H1 (cell line): Measurements from ENCODE around the gene IGLON5. TPM values are rescaled to one million over a fixed set of nuclear protein-coding genes. Genes with fewer than 3 reads are reported as not detected.

ENCODE experiments used
- CTCF ChIA-PET: fragments of 300-600 bp; sonication (Branson Sonifier 250); formaldehyde crosslinking; loops from one replicate; lab custom pipeline; 2021; ENCODE audit not compliant: partially characterized antibody; lab: Charles Lee
- POLR2A ChIA-PET: fragments of 300-600 bp; sonication (Branson Sonifier 250); formaldehyde crosslinking; loops from one replicate; lab custom pipeline; 2021; ENCODE audit warnings: inconsistent platforms; ENCODE audit not compliant: partially characterized antibody; lab: Charles Lee
- DNase-seq, 2 experiments: peaks; one replicate each; pipeline versions ENCODE4 v3.0.0 to v3.0.0-alpha.2; 2010 to 2022; ENCODE audit warnings: low spot score in 2 of 2, low read depth in 1 of 2, mixed read lengths in 1 of 2
- FAIRE-seq: peaks from 2 replicates; lab custom pipeline; 2011; peaks lifted over from hg19 to GRCh38; lab: Jason Lieb, UNC
- H2AFZ ChIP-seq: 2 replicates; pipeline ENCODE4 v1.8.1; 2012; ENCODE audit warnings: low read length, inconsistent platforms
- H2AK5ac ChIP-seq: 2 replicates; pipeline ENCODE4 v1.6.1; 2013; ENCODE audit warnings: low read depth, low read length
- H2BK120ac ChIP-seq: replicated peaks from 2 replicates; pipeline ENCODE3; 2013; ENCODE audit warnings: low read depth, low read length, inconsistent platforms
- H2BK12ac ChIP-seq: 2 replicates; pipeline ENCODE4 v1.6.1; 2013; ENCODE audit warnings: low read depth, low read length
- H2BK15ac ChIP-seq: 2 replicates; pipeline ENCODE4 v1.6.1; 2013; ENCODE audit warnings: low read length
- H2BK20ac ChIP-seq: 2 replicates; pipeline ENCODE4 v1.6.1; 2013; ENCODE audit warnings: low read length
- H2BK5ac ChIP-seq: 2 replicates; pipeline ENCODE4 v1.6.1; 2013; ENCODE audit warnings: low read depth, low read length
- H3K14ac ChIP-seq: 2 replicates; pipeline ENCODE4 v1.6.1; 2013; ENCODE audit warnings: inconsistent platforms; ENCODE audit not compliant: insufficient read length
- H3K18ac ChIP-seq: 2 replicates; pipeline ENCODE4 v1.6.1; 2013; ENCODE audit warnings: low read length; ENCODE audit errors: extremely low read depth
- H3K23ac ChIP-seq: 2 replicates; pipeline ENCODE4 v1.6.1; 2013; ENCODE audit warnings: inconsistent platforms; ENCODE audit not compliant: insufficient read length
- H3K23me2 ChIP-seq: 2 replicates; pipeline ENCODE4 v1.6.1; 2013; ENCODE audit warnings: low read depth, low read length
- H3K27ac ChIP-seq: 2 replicates; pipeline ENCODE4 v1.6.1; 2011; ENCODE audit warnings: low read depth, low read length, inconsistent platforms
- H3K27me3 ChIP-seq, 4 experiments: replicated peaks in 1 of 4; 1 replicate in 1 of 4; 2 replicates in 3 of 4; pipeline versions ENCODE4 v1.6.1 to v1.8.1; 2011 to 2013; ENCODE audit warnings: low read length in 3 of 4, mild to moderate bottlenecking in 3 of 4, inconsistent platforms in 2 of 4, mixed read lengths in 2 of 4, moderate library complexity in 1 of 4; ENCODE audit not compliant: control insufficient read depth in 3 of 4, insufficient read depth in 3 of 4; ENCODE audit errors: extremely low read depth in 1 of 4
- H3K36me3 ChIP-seq, 4 experiments: 2 replicates each; pipeline versions ENCODE4 v1.6.1 to v1.8.1; 2011 to 2013; ENCODE audit warnings: mild to moderate bottlenecking in 4 of 4, low read length in 3 of 4, moderate library complexity in 2 of 4, control low read depth in 1 of 4, inconsistent platforms in 1 of 4; ENCODE audit not compliant: insufficient read depth in 4 of 4, control insufficient read depth in 2 of 4
- H3K4ac ChIP-seq: replicated peaks from 2 replicates; pipeline ENCODE3; 2013; ENCODE audit warnings: low read length, low read depth, mixed read lengths, inconsistent platforms; ENCODE audit not compliant: insufficient read length
- H3K4me1 ChIP-seq, 4 experiments: replicated peaks in 1 of 4; 1 replicate in 1 of 4; 2 replicates in 3 of 4; pipeline versions ENCODE4 v1.6.1 to v1.8.1; 2011 to 2013; ENCODE audit warnings: low read length in 3 of 4, inconsistent platforms in 2 of 4, mixed read lengths in 1 of 4; ENCODE audit not compliant: insufficient read depth in 4 of 4, control insufficient read depth in 3 of 4
- H3K4me2 ChIP-seq, 2 experiments: 2 replicates each; pipeline versions ENCODE4 v1.6.1 to v1.8.1; 2011 to 2013; ENCODE audit warnings: low read depth in 2 of 2, low read length in 2 of 2, control low read depth in 1 of 2, inconsistent platforms in 1 of 2, mild to moderate bottlenecking in 1 of 2; ENCODE audit not compliant: insufficient read depth in 1 of 2
- H3K4me3 ChIP-seq, 4 experiments: fragments of 200-600, 300-600 bp in 1 of 4; sonication (generic), shearing (Covaris generic), sonication (Bioruptor Twin) in 1 of 4; 2 replicates each; pipeline versions ENCODE4 v1.5.1 to v1.8.1; 2011 to 2016; ENCODE audit warnings: low read length in 4 of 4, low read depth in 3 of 4, control low read depth in 2 of 4, inconsistent platforms in 2 of 4, mild to moderate bottlenecking in 2 of 4, mixed read lengths in 1 of 4, moderate library complexity in 1 of 4; ENCODE audit not compliant: insufficient read depth in 2 of 4; ENCODE audit errors: extremely low read depth in 1 of 4
- H3K56ac ChIP-seq: replicated peaks from 2 replicates; pipeline ENCODE3; 2013; ENCODE audit warnings: low read depth, mild to moderate bottlenecking, mixed read lengths, low read length, inconsistent platforms; ENCODE audit not compliant: insufficient read length
- H3K79me1 ChIP-seq: 2 replicates; pipeline ENCODE4 v1.6.1; 2013; ENCODE audit warnings: low read depth, low read length, control low read depth
- H3K79me2 ChIP-seq, 2 experiments: 2 replicates each; pipeline versions ENCODE4 v1.6.1 to v1.8.1; 2012 to 2013; ENCODE audit warnings: low read length in 2 of 2, mild to moderate bottlenecking in 2 of 2, inconsistent platforms in 1 of 2; ENCODE audit not compliant: insufficient read depth in 2 of 2, control insufficient read depth in 1 of 2
- H3K9ac ChIP-seq, 4 experiments: replicated peaks in 1 of 4; 1 replicate in 1 of 4; 2 replicates in 3 of 4; pipeline versions ENCODE4 v1.6.1 to v1.8.1; 2011 to 2013; ENCODE audit warnings: low read depth in 3 of 4, low read length in 3 of 4, control low read depth in 2 of 4, mild to moderate bottlenecking in 2 of 4, moderate library complexity in 2 of 4, inconsistent platforms in 1 of 4; ENCODE audit errors: extremely low read depth in 1 of 4
- H3K9me3 ChIP-seq, 2 experiments: 2 replicates each; pipeline versions ENCODE4 v1.6.1 to v1.8.1; 2012 to 2013; ENCODE audit warnings: mild to moderate bottlenecking in 2 of 2, moderate library complexity in 2 of 2, control low read depth in 1 of 2, inconsistent platforms in 1 of 2, low read depth in 1 of 2, low read length in 1 of 2, mixed read lengths in 1 of 2; ENCODE audit not compliant: insufficient read depth in 2 of 2
- H4K20me1 ChIP-seq, 2 experiments: replicated peaks in 1 of 2; 2 replicates each; pipeline versions ENCODE3 to v1.8.1; 2011 to 2013; ENCODE audit warnings: inconsistent platforms in 2 of 2, low read length in 2 of 2, mild to moderate bottlenecking in 1 of 2; ENCODE audit not compliant: insufficient read depth in 2 of 2, control insufficient read depth in 1 of 2
- H4K5ac ChIP-seq: 2 replicates; pipeline ENCODE4 v1.6.1; 2013; ENCODE audit warnings: low read length, low read depth, mixed read lengths, inconsistent platforms; ENCODE audit not compliant: insufficient read length
- H4K8ac ChIP-seq: 2 replicates; pipeline ENCODE4 v1.8.0; 2013; ENCODE audit warnings: mild to moderate bottlenecking, moderate library complexity, low read length, inconsistent platforms; ENCODE audit not compliant: insufficient read depth; ENCODE audit errors: extremely low read depth
- H4K91ac ChIP-seq: replicated peaks from 2 replicates; pipeline ENCODE3; 2013; ENCODE audit warnings: low read length, mixed read lengths, inconsistent platforms; ENCODE audit not compliant: insufficient read length
- CTCF ChIP-seq, 3 experiments: IDR thresholded peaks; 1 replicate in 2 of 3; 2 replicates in 1 of 3; pipeline versions ENCODE4 v1.5.1 to v1.6.1; 2011; ENCODE audit warnings: low read length in 3 of 3, mild to moderate bottlenecking in 3 of 3, inconsistent platforms in 2 of 3, low read depth in 1 of 3, moderate library complexity in 1 of 3; ENCODE audit not compliant: insufficient read depth in 1 of 3; ENCODE audit errors: control extremely low read depth in 1 of 3
- EGR1 ChIP-seq: IDR thresholded peaks from 2 replicates; pipeline ENCODE4 v1.6.1; 2011; ENCODE audit warnings: low read depth, low read length, borderline replicate concordance
- EP300 ChIP-seq, 2 experiments: IDR thresholded peaks; 1 replicate in 1 of 2; 2 replicates in 1 of 2; pipeline ENCODE4 v1.6.1; 2011 to 2012; ENCODE audit warnings: low read depth in 2 of 2, low read length in 2 of 2, mild to moderate bottlenecking in 2 of 2, borderline replicate concordance in 1 of 2, inconsistent platforms in 1 of 2, moderate library complexity in 1 of 2
- GABPA ChIP-seq: IDR thresholded peaks from 2 replicates; pipeline ENCODE4 v1.6.1; 2011; ENCODE audit warnings: mild to moderate bottlenecking, low read length, moderate library complexity, borderline replicate concordance; ENCODE audit not compliant: insufficient read depth
- KDM1A ChIP-seq: fragments of 200-600, 300-600 bp; sonication (generic); IDR thresholded peaks from 2 replicates; pipeline ENCODE4 v1.7.1; 2016; ENCODE audit warnings: mild to moderate bottlenecking, low read length, borderline replicate concordance
- KDM4A ChIP-seq: IDR thresholded peaks from one replicate; pipeline ENCODE4 v1.7.1; 2012; ENCODE audit warnings: low read depth, mild to moderate bottlenecking, moderate library complexity, low read length, inconsistent platforms; ENCODE audit not compliant: severe bottlenecking
- SP4 ChIP-seq: IDR thresholded peaks from 2 replicates; pipeline ENCODE4 v1.6.1; 2012; ENCODE audit warnings: low read length, inconsistent platforms
- TBP ChIP-seq: IDR thresholded peaks from 2 replicates; pipeline ENCODE4 v1.6.1; 2011; ENCODE audit warnings: low read depth, low read length, improper control_type of control experiment
- YY1 ChIP-seq: IDR thresholded peaks from 2 replicates; pipeline ENCODE4 v1.6.1; 2011; ENCODE audit warnings: low read depth, mild to moderate bottlenecking, low read length
- WGBS, 2 experiments: shearing (Covaris generic) in 1 of 2; methylation state at CpG; one replicate each; pipeline versions ENCODE4 v1.1.6 to v1.1.7; 2013 to 2015; ENCODE audit warnings: low lambda C conversion rate in 2 of 2, mixed read lengths in 2 of 2, inconsistent platforms in 1 of 2, low coverage in 1 of 2, missing lambda C conversion rate in 1 of 2; ENCODE audit not compliant: insufficient replicate concordance in 2 of 2, insufficient coverage in 1 of 2, insufficient read length in 1 of 2; ENCODE audit errors: extremely low coverage in 1 of 2, missing lambda C conversion rate in 1 of 2; 5-methylcytosine and 5-hydroxymethylcytosine counted together
- polyA plus RNA-seq, 7 experiments: library from polyadenylated mRNA; depleted of rRNA in 3 of 7; stranded (reverse) in 5 of 7; unstranded in 2 of 7; fragments of >200 nt in 5 of 7; fragments of 200-250 nt in 2 of 7; gene quantifications; 1 replicate in 5 of 7; 2 replicates in 1 of 7; 4 replicates in 1 of 7; pipeline versions ENCODE4 v1.2.1 to v1.2.3, GENCODE V29; 2011 to 2013; ENCODE audit warnings: missing spikeins in 2 of 7, mixed read lengths in 2 of 7
- total RNA-seq: library from RNA; stranded (reverse); fragmentation: NEBNext Ultra II Directional; extraction: Animal tissue kit (Norgen Biotek cat#: 25700); gene quantifications from 2 replicates; pipeline ENCODE4 v1.2.1, GENCODE V29; 2021

Gene IGLON5
- total and polyA plus RNA-seq, 2 of the 8 experiments (the other 6 are each of a cell fraction or from before 2014, with no cell fraction given): 31.8 to 34.6 TPM

GRCh38 chr19:51321799-51322198, 10.4 kb downstream of the IGLON5 start:
- Histone ChIP-seq H3K79me2 (no peaks in the 10 kb centered on the region), H3K4me2 (no peak overlapping the region), H3K14ac (no peak overlapping the region), H4K8ac (no peak overlapping the region), H3K9ac (no peak overlapping the region), H2BK20ac (no peak overlapping the region), H2BK120ac (no peak overlapping the region), H2BK12ac (no peak overlapping the region), H3K9me3 (no peaks in the 10 kb centered on the region), H3K4me3 (no peak overlapping the region), H3K4ac (no peak overlapping the region), H3K56ac (no peak overlapping the region), H2AFZ (no peak overlapping the region), H3K27me3 (peaks cover 0 to 2% (median 0%) of the 10 kb centered on the region in 4 experiments; a peak in 1 of 7 replicates), H3K23me2 (peaks cover 8% of the 10 kb centered on the region; the same call in 1 of the 2 replicates), H3K36me3 (peaks cover 0 to 7% (median 0%) of the 10 kb centered on the region in 4 experiments; a peak in 1 of 8 replicates), H3K79me1 (peaks cover 14% of the 10 kb centered on the region), H2AK5ac (no peak overlapping the region), H3K4me1 (peaks cover 0 to 4% (median 2%) of the 10 kb centered on the region in 4 experiments; a peak in 3 of 7 replicates), H3K27ac (no peak overlapping the region), H4K91ac (peak overlapping the region; percentile 54), H4K20me1 (peaks cover 4 to 26% of the 10 kb centered on the region in 2 experiments), H4K5ac (no peak overlapping the region), H2BK15ac (no peak overlapping the region), H3K18ac (no peak overlapping the region; the same call in 1 of the 2 replicates), H2BK5ac (no peak overlapping the region), H3K23ac (no peak overlapping the region)
- no peak for FAIRE-seq
- TF ChIP-seq GABPA (no peak), EP300 (IDR thresholded peaks at IDR 0.05; ENCODE audit: borderline replicate concordance in 1 of 2, low read depth in 2 of 2, low read length in 2 of 2) (no peak), CTCF (IDR thresholded peaks at IDR 0.05; ENCODE audit: control extremely low read depth in 1 of 3, insufficient read depth in 1 of 3, low read depth in 1 of 3, low read length in 3 of 3) (no peak), TBP (no peak), KDM1A (no peak), EGR1 (no peak), SP4 (no peak), KDM4A (no peak), YY1 (no peak)
- POLR2A ChIA-PET: interaction anchor here (0.8 kb wide), 1 partner anchor 9 kb away, joined by 3 read pairs; no protein-coding TSS in a partner anchor
- DNase-seq: no peak
- 80% methylated on average over 14 of the region's 14 CpGs; no CpG with 5 or more reads in 1 of the 2 experiments for WGBS, 2 experiments
- CTCF ChIA-PET: no interaction called here
